HEK293T (cell line): Measurements from ENCODE around the gene CLCNKA.

Experiments used
- CTCF ChIA-PET: fragments of 350-600 bp; formaldehyde crosslinking; extraction: SDS; loops from one replicate; lab custom pipeline; 2021; ENCODE audit warnings: antibody characterized with exemption, inconsistent platforms; lab: Yijun Ruan, JAX
- POLR2A ChIA-PET: fragments of 350-600 bp; formaldehyde crosslinking; extraction: SDS; loops from one replicate; lab custom pipeline; 2020; ENCODE audit warnings: antibody characterized with exemption, inconsistent platforms; lab: Yijun Ruan, JAX
- DNase-seq: peaks from one replicate; pipeline ENCODE4 v3.0.0; 2012; ENCODE audit warnings: mixed read lengths; ENCODE audit errors: extremely low spot score
- ARNT ChIP-seq: fragments of 450-650 bp; IDR thresholded peaks from 2 replicates; pipeline ENCODE4 v1.6.1; 2017; ENCODE audit warnings: mild to moderate bottlenecking
- BHLHE40 ChIP-seq: fragments of 450-650 bp; IDR thresholded peaks from 2 replicates; pipeline ENCODE4 v1.6.1; 2016; ENCODE audit warnings: mild to moderate bottlenecking, moderate library complexity, borderline replicate concordance
- CTBP1 ChIP-seq: fragments of 450-650 bp; IDR thresholded peaks from 2 replicates; pipeline ENCODE4 v1.6.1; 2016; ENCODE audit warnings: borderline replicate concordance
- ELF4 ChIP-seq: fragments of 450-650 bp; IDR thresholded peaks from 2 replicates; pipeline ENCODE4 v1.6.1; 2017; ENCODE audit warnings: antibody characterized with exemption
- FOXA1 ChIP-seq: fragments of 450-650 bp; IDR thresholded peaks from 2 replicates; pipeline ENCODE4 v1.6.1; 2016; ENCODE audit warnings: mild to moderate bottlenecking
- FOXK2 ChIP-seq: fragments of 450-650 bp; IDR thresholded peaks from 2 replicates; pipeline ENCODE4 v1.6.1; 2016; ENCODE audit warnings: mild to moderate bottlenecking
- FOXM1 ChIP-seq: fragments of 450-650 bp; IDR thresholded peaks from 2 replicates; pipeline ENCODE4 v1.6.1; 2017; ENCODE audit warnings: mild to moderate bottlenecking, borderline replicate concordance
- HDGF ChIP-seq: fragments of 450-650 bp; IDR thresholded peaks from 2 replicates; pipeline ENCODE4 v1.6.1; 2017; ENCODE audit warnings: antibody characterized with exemption, borderline replicate concordance
- L3MBTL2 ChIP-seq: fragments of 450-650 bp; conservative IDR thresholded peaks from 2 replicates; pipeline ENCODE4 v1.6.1; 2016; ENCODE audit warnings: mild to moderate bottlenecking
- LEF1 ChIP-seq: fragments of 450-650 bp; IDR thresholded peaks from 2 replicates; pipeline ENCODE4 v1.6.1; 2017; ENCODE audit warnings: mild to moderate bottlenecking, borderline replicate concordance
- NFRKB ChIP-seq: fragments of 450-650 bp; IDR thresholded peaks from 2 replicates; pipeline ENCODE4 v1.6.1; 2016; ENCODE audit warnings: mild to moderate bottlenecking, moderate library complexity
- SP1 ChIP-seq: fragments of 450-650 bp; IDR thresholded peaks from 2 replicates; pipeline ENCODE4 v1.6.1; 2017
- SUZ12 ChIP-seq: fragments of 450-650 bp; IDR thresholded peaks from 2 replicates; pipeline ENCODE4 v1.6.1; 2016; ENCODE audit warnings: mild to moderate bottlenecking
- TARDBP ChIP-seq: fragments of 450-650 bp; IDR thresholded peaks from 2 replicates; pipeline ENCODE4 v1.6.1; 2016
- ZNF384 ChIP-seq: fragments of 450-650 bp; IDR thresholded peaks from 2 replicates; pipeline ENCODE4 v1.6.1; 2016
- TF ChIP-seq, protein P1 (sequence below): fragments of 450-650 bp; IDR thresholded peaks from 2 replicates; pipeline ENCODE4 v1.6.1; 2016

The CLCNKA gene

DNA sequence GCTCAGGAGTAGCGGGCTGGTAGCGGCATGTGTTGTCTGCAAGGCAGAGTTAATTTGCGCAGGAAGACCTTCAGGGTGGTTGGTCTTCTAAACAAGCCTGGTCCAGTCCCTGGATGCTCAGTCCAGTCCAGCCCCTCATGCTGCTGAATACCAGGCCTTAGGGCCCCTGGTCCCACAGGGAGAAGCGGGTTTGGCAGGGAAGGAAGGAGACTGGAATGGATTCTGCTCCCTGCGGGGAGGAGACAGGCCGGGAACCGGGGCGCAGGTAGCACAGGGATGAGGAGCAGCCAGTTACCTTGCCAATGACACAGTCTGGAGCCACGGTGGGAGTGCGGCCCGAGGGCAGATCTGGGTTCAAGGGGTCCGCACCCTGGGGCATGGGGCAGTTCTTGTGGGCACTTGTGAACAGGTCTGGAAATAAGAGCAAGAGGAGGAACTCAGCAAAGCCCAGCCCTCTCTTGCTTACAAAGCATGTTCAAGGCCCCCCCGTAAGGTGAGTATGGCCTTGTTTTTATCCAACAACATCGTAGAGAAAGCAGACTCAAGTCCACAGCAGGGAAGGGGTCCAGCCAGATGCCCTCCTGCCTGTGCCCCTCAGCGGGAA is 41.5 kb downstream of the CLCNKA start:
- DNase-seq: no peak
- ChIA-PET POLR2A (no interaction called here), CTCF (no interaction called here)
- TF ChIP-seq HDGF: no peak
- TF ChIP-seq NFRKB: no peak
- no peak for TF ChIP-seq BHLHE40
- no peak for TF ChIP-seq FOXK2
- no peak for TF ChIP-seq CTBP1
- TF ChIP-seq L3MBTL2: no peak
- TF ChIP-seq, protein P1, sequence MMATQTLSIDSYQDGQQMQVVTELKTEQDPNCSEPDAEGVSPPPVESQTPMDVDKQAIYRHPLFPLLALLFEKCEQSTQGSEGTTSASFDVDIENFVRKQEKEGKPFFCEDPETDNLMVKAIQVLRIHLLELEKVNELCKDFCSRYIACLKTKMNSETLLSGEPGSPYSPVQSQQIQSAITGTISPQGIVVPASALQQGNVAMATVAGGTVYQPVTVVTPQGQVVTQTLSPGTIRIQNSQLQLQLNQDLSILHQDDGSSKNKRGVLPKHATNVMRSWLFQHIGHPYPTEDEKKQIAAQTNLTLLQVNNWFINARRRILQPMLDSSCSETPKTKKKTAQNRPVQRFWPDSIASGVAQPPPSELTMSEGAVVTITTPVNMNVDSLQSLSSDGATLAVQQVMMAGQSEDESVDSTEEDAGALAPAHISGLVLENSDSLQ: no peak
- no peak for TF ChIP-seq ZNF384

DNA sequence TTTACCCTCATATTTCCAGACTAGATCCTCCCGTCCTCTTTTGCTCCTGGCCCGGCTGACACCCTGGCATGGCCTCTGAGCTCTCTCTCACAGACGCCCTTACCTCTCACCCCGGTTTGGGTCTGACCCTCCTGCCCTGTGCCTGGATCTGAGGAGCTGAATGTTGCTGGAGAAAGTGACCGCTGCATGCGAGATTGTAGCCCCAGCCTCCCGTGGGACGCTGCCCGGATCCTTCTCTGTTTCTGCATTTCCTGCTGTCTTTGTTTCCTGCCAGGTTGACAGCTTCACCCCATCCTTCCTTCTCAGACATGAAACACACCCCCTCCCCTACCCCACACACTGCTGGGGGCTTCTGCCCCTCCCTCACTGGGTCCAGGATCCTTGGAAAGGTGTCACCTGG is 42.1 kb downstream of the CLCNKA start:
- TF ChIP-seq LEF1 (no peak), L3MBTL2 (no peak), ZNF384 (no peak), BHLHE40 (no peak), SP1 (no peak), ARNT (no peak), FOXK2 (no peak), CTBP1 (no peak), SUZ12 (no peak), HDGF (no peak), FOXA1 (no peak)
- TF ChIP-seq, protein P1: no peak
- ChIA-PET CTCF (interaction anchor here (0.7 kb wide), 1 partner anchor 226 kb away, joined by 4 read pairs; no protein-coding TSS in a partner anchor), POLR2A (no interaction called here)
- DNase-seq: no peak

DNA sequence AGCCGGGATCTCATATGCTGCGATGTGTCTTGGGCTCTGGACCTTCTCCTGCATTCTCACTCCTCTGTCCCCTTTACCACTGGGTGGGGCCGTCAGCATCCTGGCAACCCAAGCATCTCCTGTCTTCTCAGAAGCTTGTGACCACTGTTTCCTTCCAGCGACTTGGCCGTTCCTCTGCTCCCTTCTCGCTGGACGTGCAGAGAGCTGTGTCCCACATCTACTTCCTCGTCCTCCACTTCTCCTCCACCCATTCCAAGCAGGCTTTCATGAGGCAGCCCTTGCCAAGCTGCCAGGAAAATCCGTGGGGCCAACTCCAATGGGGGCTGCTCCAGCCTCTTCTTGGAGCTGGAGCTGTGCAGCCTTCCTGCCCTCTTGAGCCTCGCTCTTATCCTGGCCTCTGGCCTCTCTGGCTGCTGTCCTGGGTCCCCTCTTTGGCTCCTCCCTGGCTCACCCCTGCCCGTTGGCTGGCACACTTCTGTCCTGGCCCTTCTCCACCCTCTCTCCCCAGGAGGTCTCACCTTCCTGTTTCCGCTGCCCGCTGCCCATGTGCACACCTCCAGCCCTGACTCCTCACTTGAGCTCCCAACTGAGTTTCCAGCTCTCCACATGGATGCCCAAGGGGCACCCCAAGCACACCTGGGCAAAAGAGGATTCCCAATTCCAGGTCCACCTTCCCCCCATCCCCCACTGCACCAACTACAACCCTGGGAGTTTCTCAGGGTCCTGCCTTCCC is 42.9 kb downstream of the CLCNKA start:
- no peak for DNase-seq
- no peak for TF ChIP-seq SUZ12
- no peak for TF ChIP-seq BHLHE40
- TF ChIP-seq SP1: no peak
- no peak for TF ChIP-seq TARDBP
- no peak for TF ChIP-seq FOXK2
- no peak for TF ChIP-seq FOXM1
- TF ChIP-seq HDGF: no peak
- TF ChIP-seq ARNT: no peak
- TF ChIP-seq CTBP1: no peak
- TF ChIP-seq, protein P1: no peak
- TF ChIP-seq NFRKB: no peak
- no peak for TF ChIP-seq ZNF384
- no peak for TF ChIP-seq FOXA1
- TF ChIP-seq LEF1: no peak
- no peak for TF ChIP-seq L3MBTL2
- ChIA-PET CTCF (interaction anchor here (0.7 kb wide), 1 partner anchor 225 kb away, joined by 4 read pairs; no protein-coding TSS in a partner anchor), POLR2A (no interaction called here)

DNA sequence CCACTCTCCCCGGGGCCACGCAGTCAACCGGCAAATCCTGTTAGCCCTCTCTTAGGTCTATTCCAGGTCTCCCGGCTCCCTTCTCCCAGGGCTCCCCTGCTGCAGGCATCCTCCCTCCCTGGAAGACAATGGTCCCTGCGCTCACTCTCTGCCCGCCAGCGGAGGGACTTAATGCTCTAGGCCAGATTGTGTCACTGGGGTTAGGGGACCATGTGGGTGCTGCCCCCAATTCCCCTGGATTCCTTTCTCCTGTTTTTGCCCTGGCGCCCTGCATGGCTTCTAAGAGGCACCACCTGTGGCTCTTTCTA is 43.4 kb downstream of the CLCNKA start:
- TF ChIP-seq BHLHE40: no peak
- no peak for TF ChIP-seq CTBP1
- TF ChIP-seq HDGF: no peak
- no peak for TF ChIP-seq ELF4
- no peak for TF ChIP-seq NFRKB
- TF ChIP-seq TARDBP: no peak
- no peak for TF ChIP-seq LEF1
- TF ChIP-seq ARNT: no peak
- no peak for TF ChIP-seq SUZ12
- TF ChIP-seq SP1: no peak
- TF ChIP-seq, protein P1: no peak
- TF ChIP-seq FOXA1: no peak
- TF ChIP-seq FOXK2: no peak
- no peak for TF ChIP-seq ZNF384
- no peak for TF ChIP-seq L3MBTL2
- TF ChIP-seq FOXM1: no peak
- ChIA-PET POLR2A (no interaction called here), CTCF (no interaction called here)
- DNase-seq: no peak

DNA sequence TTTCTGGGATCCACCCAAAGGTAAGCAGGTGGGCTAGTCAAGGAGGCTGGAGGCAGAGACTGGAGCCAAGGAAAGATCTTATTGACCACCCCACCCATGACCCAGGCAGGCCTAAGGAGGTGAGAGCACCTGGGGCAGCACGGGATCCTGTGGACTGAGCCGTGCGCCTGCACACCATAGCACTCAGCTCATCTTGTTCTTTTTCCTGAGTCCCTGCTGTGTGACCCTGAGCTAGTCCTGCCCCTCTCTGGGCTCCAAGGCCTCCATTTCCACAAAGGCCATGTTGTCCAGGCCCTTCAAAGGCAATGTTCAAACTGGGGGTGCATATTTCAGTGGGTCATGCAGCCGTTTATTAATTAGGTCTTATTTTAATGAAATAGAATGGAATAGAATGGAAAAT is 44.4 kb downstream of the CLCNKA start:
- TF ChIP-seq FOXA1: no peak
- no peak for TF ChIP-seq ELF4
- no peak for TF ChIP-seq SUZ12
- no peak for TF ChIP-seq HDGF
- TF ChIP-seq FOXM1: no peak
- TF ChIP-seq NFRKB: no peak
- no peak for TF ChIP-seq ZNF384
- TF ChIP-seq, protein P1: no peak
- TF ChIP-seq ARNT: no peak
- no peak for TF ChIP-seq L3MBTL2
- no peak for TF ChIP-seq SP1
- TF ChIP-seq BHLHE40: no peak
- no peak for TF ChIP-seq TARDBP
- no peak for TF ChIP-seq FOXK2
- ChIA-PET CTCF (no interaction called here), POLR2A (no interaction called here)
- DNase-seq: no peak
